HepG2 (cell line): ENCODE measurements around the gene RAC2. TPM values are rescaled to one million over a fixed set of nuclear protein-coding genes. Genes with fewer than 3 reads are reported as not detected.

Experiments
- ATAC-seq: fragments of 200-7000 bp; cut with Tn5 transposase; 3 replicates; pipeline ENCODE4 v1.9.1; 2020; ENCODE audit warnings: mild to moderate bottlenecking, moderate library complexity
- BruUV-seq: library from RNA; stranded (reverse); fragments of 400-500 nt; replicated peaks from 2 replicates; lab custom pipeline; 2021; lab: Mats Ljungman, UMichigan
- CTCF ChIA-PET: fragments of 300-600 bp; formaldehyde crosslinking; extraction: SDS; loops from one replicate; lab custom pipeline; 2021; ENCODE audit warnings: low total read pairs, inconsistent platforms, low intra/inter-chr PET ratio; lab: Yijun Ruan, JAX
- POLR2A ChIA-PET: fragments of 350-600 bp; sonication (Branson Sonifier 250); formaldehyde crosslinking; loops from one replicate; lab custom pipeline; 2020; ENCODE audit warnings: antibody characterized with exemption, inconsistent platforms; lab: Yijun Ruan, JAX
- DNase-seq: peaks from one replicate; pipeline ENCODE4 v3.0.0-alpha.2; 2015; ENCODE audit warnings: low spot score
- FAIRE-seq: peaks from 3 replicates; lab custom pipeline; 2011; peaks lifted over from hg19 to GRCh38; lab: Jason Lieb, UNC
- H2AFZ ChIP-seq: one replicate; pipeline ENCODE4 v1.6.1; 2011; ENCODE audit warnings: low read length, inconsistent platforms
- H3K27ac ChIP-seq: fragments of 300-600 bp; 3 replicates; pipeline ENCODE4 v1.8.0; 2011; ENCODE audit warnings: mixed run types, mild to moderate bottlenecking, mixed read lengths, low read length, inconsistent platforms; ENCODE audit not compliant: insufficient read depth; ENCODE audit errors: extremely low read length
- H3K27me3 ChIP-seq, 2 experiments: fragments of 200-600 bp in 1 of 2; 2 replicates in 1 of 2; 3 replicates in 1 of 2; pipeline versions ENCODE4 v1.6.0 to v1.8.0; 2011; ENCODE audit warnings: low read length in 2 of 2, mild to moderate bottlenecking in 2 of 2, moderate library complexity in 2 of 2, inconsistent platforms in 1 of 2; ENCODE audit not compliant: insufficient read depth in 2 of 2, control insufficient read depth in 1 of 2
- H3K36me3 ChIP-seq, 2 experiments: fragments of 200-600 bp in 1 of 2; replicated peaks in 1 of 2; 2 replicates in 1 of 2; 3 replicates in 1 of 2; pipeline versions ENCODE4 v1.5.1 to v1.8.0; 2011; ENCODE audit warnings: low read length in 2 of 2, inconsistent platforms in 1 of 2; ENCODE audit not compliant: insufficient read depth in 2 of 2, control insufficient read depth in 1 of 2
- H3K4me1 ChIP-seq: 2 replicates; pipeline ENCODE4 v1.5.1; 2012; ENCODE audit warnings: low read length, inconsistent platforms; ENCODE audit not compliant: insufficient read depth
- H3K4me2 ChIP-seq: 2 replicates; pipeline ENCODE4 v1.6.0; 2011; ENCODE audit warnings: low read depth, low read length, inconsistent platforms
- H3K4me3 ChIP-seq, 3 experiments: fragments of 200-600 bp in 1 of 3; sonication (generic), shearing (Covaris generic) in 1 of 3; replicated peaks in 1 of 3; 2 replicates each; pipeline ENCODE4 v1.5.1; 2011 to 2016; ENCODE audit warnings: low read length in 3 of 3, inconsistent platforms in 2 of 3, low read depth in 2 of 3, mild to moderate bottlenecking in 2 of 3, control low read depth in 1 of 3, mixed read lengths in 1 of 3; ENCODE audit not compliant: insufficient read depth in 1 of 3
- H3K79me2 ChIP-seq: one replicate; pipeline ENCODE4 v1.6.1; 2011; ENCODE audit warnings: low read length, inconsistent platforms; ENCODE audit not compliant: insufficient read depth
- H3K9ac ChIP-seq: 2 replicates; pipeline ENCODE4 v1.6.0; 2011; ENCODE audit warnings: mild to moderate bottlenecking, low read depth, low read length, inconsistent platforms; ENCODE audit not compliant: insufficient read depth
- H3K9me3 ChIP-seq: 2 replicates; pipeline ENCODE4 v1.5.1; 2012; ENCODE audit warnings: mild to moderate bottlenecking, low read length
- H4K20me1 ChIP-seq: 2 replicates; pipeline ENCODE4 v1.6.0; 2011; ENCODE audit warnings: inconsistent platforms, mild to moderate bottlenecking, low read length, moderate library complexity; ENCODE audit not compliant: insufficient read depth
- AGO2 ChIP-seq: fragments of 200-400 bp; formaldehyde crosslinking; optimal IDR thresholded peaks from 2 replicates; pipeline ENCODE3; 2017; ENCODE audit warnings: mild to moderate bottlenecking, low read depth, low read length, moderate library complexity
- GLMP ChIP-seq: sonication (generic); formaldehyde crosslinking; IDR thresholded peaks from 2 replicates; pipeline ENCODE4 v1.9.0; 2021; ENCODE audit warnings: missing genetic modification reagents, mild to moderate bottlenecking, borderline replicate concordance
- IKZF5 ChIP-seq: IDR thresholded peaks from 2 replicates; pipeline ENCODE4 v1.6.1; 2018; ENCODE audit warnings: missing genetic modification reagents, mild to moderate bottlenecking, missing compliant biosample characterization
- THYN1 ChIP-seq: sonication (generic); formaldehyde crosslinking; IDR thresholded peaks from 2 replicates; pipeline ENCODE4 v1.8.1; 2023; ENCODE audit warnings: low read depth, mild to moderate bottlenecking, moderate library complexity, missing genetic modification reagents, borderline replicate concordance
- ZNF3 ChIP-seq: IDR thresholded peaks from 2 replicates; pipeline ENCODE4 v1.7.0; 2017; ENCODE audit warnings: inconsistent platforms
- WGBS: methylation state at CpG from one replicate; pipeline ENCODE4 v1.1.6; 2017; ENCODE audit warnings: low lambda C conversion rate; 5-methylcytosine and 5-hydroxymethylcytosine counted together
- in situ Hi-C: cut with HindIII; loops from 2 replicates; pipeline ENCODE4 v1.10.0; 2017; ENCODE audit warnings: low pct_unique_long_range_greater_than_20kb; ENCODE audit not compliant: extremely low pct_ligation_motif_present
- intact Hi-C: fragments of 100-400 bp; cut with micrococcal nuclease; formaldehyde crosslinking; loops from one replicate; pipeline ENCODE4 v1.10.0; 2022; ENCODE audit not compliant: unreplicated experiment
- polyA plus RNA-seq, 8 experiments: library from polyadenylated mRNA; depleted of rRNA in 3 of 8; stranded (reverse) in 7 of 8; unstranded in 1 of 8; fragments of >200 nt; fragmentation: Illumina TruSeq in 4 of 8; extraction: Trizol in 4 of 8; gene quantifications; 2 replicates each; pipeline versions ENCODE4 v1.2.1 to v1.2.3, GENCODE V29; 2011 to 2016; ENCODE audit warnings: low read depth in 4 of 8, missing spikeins in 1 of 8, mixed read lengths in 1 of 8; ENCODE audit not compliant: insufficient read depth in 1 of 8
- total RNA-seq, 5 experiments: library from RNA; depleted of rRNA; stranded (reverse); fragments of >200 nt; fragmentation: Illumina TruSeq; extraction: Trizol; gene quantifications; 2 replicates each; pipeline ENCODE4 v1.2.3, GENCODE V29; 2016; ENCODE audit warnings: low read depth in 1 of 5

Gene RAC2
- total and polyA plus RNA-seq, 2 of the 13 experiments (the other 11 are each of a cell fraction or from before 2014, with no cell fraction given) = 0.73 TPM; not detected in 1

- intact Hi-C loops = no loop called here
- no peaks in the 10 kb centered on the region for H3K36me3 ChIP-seq
- FAIRE-seq (no peak), DNase-seq (no peak), ATAC-seq (no peak)
- H3K9ac ChIP-seq = no peak overlapping the region
- H4K20me1 ChIP-seq = peaks cover 2% of the 10 kb centered on the region; the same call in 1 of the 2 replicates
- BruUV-seq = no TSS peak
- in situ Hi-C loops = no loop called here
- ChIA-PET POLR2A (no interaction called here), CTCF (no interaction called here)
- no peaks in the 10 kb centered on the region for H3K9me3 ChIP-seq
- H3K4me1 ChIP-seq = 0 out of 2 replicates have a peak, but pooled peaks cover 5% of the 10 kb centered on the region
- H3K79me2 ChIP-seq = no peaks in the 10 kb centered on the region
- no peak overlapping the region for H3K4me3 ChIP-seq
- no peak overlapping the region for H3K27ac ChIP-seq
- H3K27me3 ChIP-seq = peaks cover 0 to 34% of the 10 kb centered on the region in 2 experiments; a peak in 3 of 5 replicates
- H3K4me2 ChIP-seq = no peak overlapping the region
- WGBS = 47% methylated on average over 6 of the region's 6 CpGs
- no peak for TF ChIP-seq GLMP (CRISPR knock-in tag)
- no peak for TF ChIP-seq ZNF3
- no peak for TF ChIP-seq THYN1 (CRISPR knock-in tag)
- TF ChIP-seq AGO2 = no peak
- no peak for TF ChIP-seq IKZF5
- H2AFZ ChIP-seq = no peak overlapping the region
These were observed 1.7 kb upstream of the RAC2 start for GRCh38 chr22:37245740-37246139.
